Upper lobe of left lung (tissue), 4 donors: ENCODE results near the gene DNAH3.

Experiments
- EP300 ChIP-seq, 4 donors: sonication (generic); formaldehyde crosslinking; IDR thresholded peaks; one replicate each; pipeline ENCODE4 v1.5.1; 2017; ENCODE audit warnings: antibody characterized with exemption in 4 of 4, control low read depth in 2 of 4
- POLR2A ChIP-seq, 4 donors: fragments of 450-650 bp; IDR thresholded peaks; one replicate each; pipeline ENCODE4 v1.5.1; 2016 to 2017; ENCODE audit warnings: antibody characterized with exemption in 4 of 4, mild to moderate bottlenecking in 2 of 4

- TF ChIP-seq POLR2A (IDR thresholded peaks at IDR 0.05) (no peak), EP300 (IDR thresholded peaks at IDR 0.05) (no peak)
Measured at GRCh38 chr16:21126518-21126917, 24.1 kb downstream of the DNAH3 start.
